ENCODE measurements around the gene PIK3C2A.
"Not testable (repeated sequence)": the region's sequence is repeated elsewhere in the genome, so short reads cannot be mapped to it uniquely, and the experiment has no call there.

PIK3C2A gene

GRCh38 chr11:17207317-17208256 lies at the start of gene PIK3C2A:
PIK3C2A (minus strand) TSS chr11:17207986; CDS start chr11:17169741, 38,245 bp downstream.
- H3K27ac ChIP-seq = peak within 1 kb of the TSS; percentile 91
- CTCF ChIA-PET = no interaction called here
- TF ChIP-seq, protein P1, sequence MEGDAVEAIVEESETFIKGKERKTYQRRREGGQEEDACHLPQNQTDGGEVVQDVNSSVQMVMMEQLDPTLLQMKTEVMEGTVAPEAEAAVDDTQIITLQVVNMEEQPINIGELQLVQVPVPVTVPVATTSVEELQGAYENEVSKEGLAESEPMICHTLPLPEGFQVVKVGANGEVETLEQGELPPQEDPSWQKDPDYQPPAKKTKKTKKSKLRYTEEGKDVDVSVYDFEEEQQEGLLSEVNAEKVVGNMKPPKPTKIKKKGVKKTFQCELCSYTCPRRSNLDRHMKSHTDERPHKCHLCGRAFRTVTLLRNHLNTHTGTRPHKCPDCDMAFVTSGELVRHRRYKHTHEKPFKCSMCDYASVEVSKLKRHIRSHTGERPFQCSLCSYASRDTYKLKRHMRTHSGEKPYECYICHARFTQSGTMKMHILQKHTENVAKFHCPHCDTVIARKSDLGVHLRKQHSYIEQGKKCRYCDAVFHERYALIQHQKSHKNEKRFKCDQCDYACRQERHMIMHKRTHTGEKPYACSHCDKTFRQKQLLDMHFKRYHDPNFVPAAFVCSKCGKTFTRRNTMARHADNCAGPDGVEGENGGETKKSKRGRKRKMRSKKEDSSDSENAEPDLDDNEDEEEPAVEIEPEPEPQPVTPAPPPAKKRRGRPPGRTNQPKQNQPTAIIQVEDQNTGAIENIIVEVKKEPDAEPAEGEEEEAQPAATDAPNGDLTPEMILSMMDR (conservative IDR thresholded peaks at IDR 0.05; ENCODE audit: low read depth) = no peak
- POLR2A ChIA-PET (ENCODE audit: low non-redundant PET) = interaction anchor here (0.6 to 1.1 kb wide), 3 partner anchors 130 to 288 kb away, joined by 3 to 5 read pairs (median 4); partner anchors contain the start of gene RPS13
- peak; percentile 96 for DNase-seq (ENCODE audit: low spot score)

DNA sequence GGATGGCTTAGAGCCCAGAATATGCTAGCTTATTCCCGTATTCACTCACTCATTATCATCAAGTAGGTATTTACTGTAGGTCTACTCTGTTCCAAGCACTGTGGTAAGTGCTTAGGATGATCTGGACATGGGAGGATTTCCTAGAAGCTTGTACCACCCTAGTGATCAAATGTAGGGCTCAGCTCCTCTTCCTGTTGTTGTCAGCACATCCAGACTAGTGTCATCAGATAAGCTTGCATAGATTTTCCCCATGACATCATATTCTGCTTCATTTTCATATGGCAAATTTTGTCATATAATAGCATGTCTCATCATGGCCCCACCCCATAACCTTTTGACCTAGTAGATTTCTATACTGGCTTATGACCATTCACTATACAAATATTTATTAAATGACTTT lies 49.4 kb upstream of the PIK3C2A start:
- TF ChIP-seq, protein P1 (conservative IDR thresholded peaks at IDR 0.05; ENCODE audit: low read depth) = no peak
- peak overlapping the region; percentile 85 for H3K27ac ChIP-seq
- ChIA-PET POLR2A (ENCODE audit: low non-redundant PET) (no interaction called here), CTCF (interaction anchor here (0.6 kb wide), 1 partner anchor 10 kb away, joined by 6 read pairs; no protein-coding TSS in a partner anchor)
- DNase-seq (ENCODE audit: low spot score) = no peak

GRCh38 chr11:17256512-17256911 lies 48.7 kb upstream of the PIK3C2A start:
- ChIA-PET CTCF (interaction anchor here (0.6 kb wide), 1 partner anchor 9 kb away, joined by 6 read pairs; no protein-coding TSS in a partner anchor), POLR2A (ENCODE audit: low non-redundant PET) (no interaction called here)
- TF ChIP-seq, protein P1 (conservative IDR thresholded peaks at IDR 0.05; ENCODE audit: low read depth) = no peak
- DNase-seq (ENCODE audit: low spot score) = peak; percentile 81
- H3K27ac ChIP-seq = peak overlapping the region; percentile 85

GRCh38 chr11:17252704-17253103 lies 44.9 kb upstream of the PIK3C2A start:
- DNase-seq (ENCODE audit: low spot score) = no peak
- ChIA-PET CTCF (no interaction called here), POLR2A (ENCODE audit: low non-redundant PET) (no interaction called here)
- TF ChIP-seq, protein P1 (conservative IDR thresholded peaks at IDR 0.05; ENCODE audit: low read depth) = no peak
- no peak overlapping the region for H3K27ac ChIP-seq

- no peak overlapping the region for H3K27ac ChIP-seq
- TF ChIP-seq, protein P1 (conservative IDR thresholded peaks at IDR 0.05; ENCODE audit: low read depth) = no peak
- POLR2A ChIA-PET (ENCODE audit: low non-redundant PET) = no interaction called here
- CTCF ChIA-PET = interaction anchor here (0.6 kb wide), 1 partner anchor 21 kb away, joined by 3 read pairs; no protein-coding TSS in a partner anchor
- no peak for DNase-seq (ENCODE audit: low spot score)
Measured at GRCh38 chr11:17250561-17251350, 43.0 kb upstream of the PIK3C2A start.

- no peak for DNase-seq (ENCODE audit: low spot score)
- H3K27ac ChIP-seq = no peak overlapping the region
- ChIA-PET CTCF (interaction anchor here (0.5 kb wide), 2 partner anchors 260 to 287 kb away, joined by 3 to 4 read pairs; no protein-coding TSS in a partner anchor), POLR2A (ENCODE audit: low non-redundant PET) (no interaction called here)
- TF ChIP-seq, protein P1 (conservative IDR thresholded peaks at IDR 0.05; ENCODE audit: low read depth) = no peak
Measured at GRCh38 chr11:17244046-17244445, 36.3 kb upstream of the PIK3C2A start.

GRCh38 chr11:17242954-17243353 lies 35.2 kb upstream of the PIK3C2A start:
- H3K27ac ChIP-seq; POLR2A ChIA-PET (ENCODE audit: low non-redundant PET); DNase-seq (ENCODE audit: low spot score): not testable (repeated sequence)
- CTCF ChIA-PET = interaction anchor here (0.6 to 0.7 kb wide), 2 partner anchors 25 to 1308 kb away, joined by 3 read pairs; no protein-coding TSS in a partner anchor

Data from RWPE1 (cell line).